ENCODE results near the gene ARID1B.

The ARID1B gene

DNA sequence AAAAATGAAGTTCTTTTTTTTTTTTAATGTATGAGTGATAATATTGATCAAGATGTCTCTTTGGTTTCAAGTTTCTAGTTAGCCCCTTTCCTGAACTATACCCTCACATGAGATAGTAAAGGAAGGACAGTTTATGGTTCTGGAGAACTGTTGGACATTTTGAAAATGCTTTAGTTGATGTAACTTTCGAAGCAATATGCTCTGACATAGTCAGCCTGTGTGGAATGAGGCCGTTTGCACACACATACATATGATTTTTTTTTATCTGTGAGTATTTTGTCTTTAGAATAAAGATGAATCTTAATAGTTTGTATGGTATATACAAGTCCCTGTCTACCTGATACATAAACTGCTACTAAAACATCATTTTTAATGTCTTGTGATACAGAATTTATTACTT, 177.0 kb downstream of the ARID1B start:
- FAIRE-seq (no peak), DNase-seq (ENCODE audit: insufficient read length, low spot score) (no peak)

DNA sequence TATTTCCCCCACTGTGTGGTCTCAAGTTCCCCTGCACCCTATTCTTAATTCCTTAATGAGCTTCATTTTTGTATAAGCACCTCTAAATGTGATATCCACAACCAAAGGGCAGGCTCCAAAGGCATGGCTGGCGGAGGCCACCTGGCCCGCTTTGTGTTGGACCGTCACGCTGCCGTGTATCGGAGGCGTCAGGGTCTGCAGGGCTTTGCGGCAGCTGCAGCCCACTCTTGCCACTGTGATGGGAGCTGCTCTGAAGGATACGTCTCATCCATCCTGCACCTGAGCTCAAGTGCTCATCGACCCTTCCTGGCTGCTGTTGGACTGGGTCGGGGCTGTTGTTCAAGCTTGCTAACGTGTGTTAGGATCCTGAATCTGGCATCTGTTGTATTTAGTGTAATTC, 177.6 kb downstream of the ARID1B start:
- no peak for DNase-seq (ENCODE audit: insufficient read length, low spot score)
- FAIRE-seq = no peak

DNA sequence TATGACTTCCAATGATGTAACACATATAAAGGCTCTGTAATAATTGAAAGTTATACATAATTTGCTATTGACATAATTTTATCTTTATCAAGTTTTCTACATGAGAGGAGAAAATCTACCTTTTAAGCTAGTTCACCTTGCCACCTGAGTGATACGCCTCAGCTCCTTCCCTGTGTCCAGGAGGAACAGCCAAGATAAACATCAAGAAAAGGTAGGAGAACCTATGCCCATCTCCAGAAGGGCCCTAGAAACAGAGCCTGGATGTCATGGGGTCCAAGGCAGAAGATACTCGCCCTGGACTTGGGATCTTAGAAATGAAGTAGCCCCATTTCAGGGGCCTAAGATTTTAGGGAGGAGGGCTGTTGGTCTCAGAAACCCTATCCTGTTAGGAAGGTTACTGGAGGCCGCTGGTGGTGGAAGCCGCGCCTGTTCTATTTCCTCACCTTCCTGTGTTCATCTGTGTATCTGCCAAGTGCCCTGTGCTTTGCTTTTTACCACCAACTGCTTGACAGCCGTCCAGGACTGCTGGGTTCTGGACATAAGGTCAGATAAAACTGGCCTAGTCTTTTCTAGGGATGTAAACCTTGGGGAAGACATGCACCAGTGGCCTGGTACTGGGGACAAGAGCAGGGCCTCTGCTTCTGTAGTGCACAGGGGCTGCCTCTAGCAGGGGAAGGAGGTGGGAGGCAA, 178.5 kb downstream of the ARID1B start:
- DNase-seq (ENCODE audit: insufficient read length, low spot score) (no peak), FAIRE-seq (no peak)

DNA sequence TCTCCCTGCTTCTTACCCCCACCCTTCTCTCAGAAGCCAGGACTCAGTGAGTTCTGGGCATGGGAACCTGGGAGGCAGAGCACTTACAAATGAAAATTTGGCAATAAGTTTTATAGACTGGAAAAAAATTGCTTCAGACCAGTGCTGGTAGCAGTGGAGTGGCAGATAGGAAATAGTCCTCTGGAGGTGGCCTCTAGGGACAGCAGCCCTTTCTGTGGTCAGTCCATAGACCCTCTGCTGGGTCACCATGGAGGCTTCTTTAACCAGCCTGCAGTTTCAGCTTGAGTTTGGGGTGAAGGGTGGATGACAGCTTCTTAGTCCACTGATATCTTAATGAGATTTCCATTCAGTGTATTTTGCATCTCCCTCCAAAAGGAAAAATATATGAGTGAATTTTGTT, 179.1 kb downstream of the ARID1B start:
- DNase-seq (ENCODE audit: insufficient read length, low spot score) (no peak), FAIRE-seq (no peak)

DNA sequence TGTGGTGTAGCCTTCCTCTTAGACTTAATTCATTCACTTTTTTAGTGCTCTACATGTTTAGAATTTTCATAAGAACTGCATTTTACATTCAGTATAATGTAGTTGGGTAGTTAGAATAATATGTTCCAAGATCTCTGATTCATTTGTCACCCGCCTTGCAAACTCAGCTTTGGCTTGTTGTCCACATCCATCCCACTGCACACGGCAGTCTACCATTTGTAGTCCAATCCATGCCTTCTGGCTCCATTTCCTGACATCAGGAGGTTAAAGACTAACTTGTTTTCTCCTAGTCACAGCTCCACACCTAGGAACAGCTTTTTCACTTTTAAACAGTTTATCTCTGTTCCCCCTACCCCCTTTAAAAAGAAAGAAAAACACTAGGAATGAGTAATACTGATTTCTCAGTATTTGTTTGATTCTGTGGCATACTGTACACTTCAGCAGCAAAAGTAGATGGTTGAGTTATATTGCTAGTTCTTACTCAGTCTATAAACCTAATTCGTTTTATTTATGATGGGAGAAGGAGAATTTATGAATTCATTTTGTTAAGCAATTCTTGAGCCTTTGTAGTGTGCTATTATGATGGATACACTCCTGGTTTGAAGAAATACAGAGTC, 180.9 kb downstream of the ARID1B start:
- DNase-seq (ENCODE audit: insufficient read length, low spot score) (no peak), FAIRE-seq (no peak)

DNA sequence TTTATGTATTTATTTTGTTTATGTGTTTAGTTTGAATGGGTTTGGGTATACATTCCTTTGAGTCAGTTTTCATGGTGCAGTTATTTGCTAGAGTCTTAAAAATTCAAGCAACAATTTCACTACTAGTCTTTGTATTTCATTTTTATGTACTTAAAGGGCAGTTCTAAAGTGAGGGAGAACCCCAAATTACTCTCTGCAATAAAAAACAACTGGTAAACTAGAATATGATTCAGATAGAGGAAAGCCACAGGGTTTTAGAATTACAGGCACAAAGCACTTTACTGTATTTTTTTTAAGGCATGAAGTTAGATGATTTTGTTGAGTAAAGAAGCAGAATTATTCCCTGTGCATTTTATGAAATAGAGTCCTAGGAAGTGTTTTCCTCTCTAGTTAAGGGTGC, 183.3 kb downstream of the ARID1B start:
- FAIRE-seq (no peak), DNase-seq (ENCODE audit: insufficient read length, low spot score) (no peak)

DNA sequence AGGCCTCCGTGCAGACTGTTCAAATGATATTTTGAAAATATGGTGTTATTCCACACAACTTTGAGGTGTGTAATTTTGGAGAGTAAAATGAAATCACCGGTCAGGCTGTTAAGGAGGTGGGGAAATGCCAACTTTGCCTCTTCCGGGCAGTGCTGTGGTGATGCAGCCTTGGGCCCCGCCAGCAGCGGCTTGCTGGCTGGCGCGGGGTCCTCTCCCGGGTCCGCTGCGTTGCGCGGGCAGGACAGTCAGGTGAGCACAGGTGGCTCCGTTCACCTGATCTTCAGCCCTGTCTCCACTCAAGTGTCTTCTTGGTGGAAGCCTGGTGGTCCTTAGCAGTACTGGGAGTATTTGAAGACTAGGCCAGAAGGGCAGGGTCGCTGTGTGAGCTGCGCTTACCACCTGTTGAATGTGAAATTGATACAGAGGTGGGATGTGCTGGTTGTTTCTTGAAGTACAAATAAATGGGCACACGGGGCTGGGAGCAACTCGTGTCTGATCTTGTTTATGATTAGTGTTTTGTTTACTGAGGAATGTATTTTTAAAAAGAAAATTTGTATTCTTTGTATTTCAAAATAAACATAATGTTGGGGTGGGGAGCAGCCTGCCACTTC, 184.2 kb downstream of the ARID1B start:
- no peak for FAIRE-seq
- DNase-seq (ENCODE audit: insufficient read length, low spot score) = no peak

DNA sequence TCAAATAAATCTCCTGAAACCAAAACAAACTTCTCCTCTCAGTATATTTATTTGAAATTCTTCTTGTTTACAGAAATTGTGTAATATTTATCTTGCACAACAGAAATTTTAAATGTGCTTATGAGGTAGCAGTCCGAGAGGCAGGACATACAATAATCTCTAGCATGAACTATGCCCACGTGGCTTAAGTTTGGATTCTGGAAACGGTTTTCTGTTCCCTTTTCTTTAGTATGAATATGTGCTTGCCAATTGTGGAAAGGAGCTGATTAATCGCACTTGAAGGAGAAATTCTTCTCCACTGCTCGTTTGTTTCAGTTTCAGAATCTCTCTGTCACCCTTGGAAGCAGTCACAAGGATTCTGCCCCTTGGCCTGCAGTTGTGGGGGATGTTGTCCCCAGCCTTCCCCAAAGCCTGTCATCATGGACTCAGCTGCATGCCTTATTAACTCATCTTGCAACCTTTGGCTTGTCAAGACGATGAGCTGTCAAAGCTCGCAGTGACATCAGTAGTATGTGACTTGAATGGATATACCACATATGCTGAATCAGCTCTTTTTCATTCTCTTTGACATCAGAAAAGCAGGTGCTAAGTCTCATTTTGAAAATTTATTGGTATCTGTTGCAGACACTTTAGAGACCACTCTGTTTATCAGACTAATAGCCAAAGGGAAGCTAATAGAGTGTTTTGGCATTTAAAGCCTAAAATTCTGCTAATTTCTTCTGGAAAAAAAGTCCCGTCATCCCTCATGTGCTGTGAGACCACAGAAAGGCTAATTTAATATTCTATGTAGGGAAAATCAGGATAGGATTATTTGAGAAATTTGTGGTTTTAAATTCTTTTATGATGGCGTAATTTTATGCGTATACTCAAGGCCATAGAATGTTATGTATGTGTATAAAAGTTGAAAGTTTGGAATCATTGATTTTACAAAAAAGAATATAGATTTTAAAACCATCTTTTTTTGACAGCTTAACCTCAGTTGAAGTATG, 186.8 kb downstream of the ARID1B start:
- DNase-seq (ENCODE audit: insufficient read length, low spot score) (no peak), FAIRE-seq (peak; percentile 79)

DNA sequence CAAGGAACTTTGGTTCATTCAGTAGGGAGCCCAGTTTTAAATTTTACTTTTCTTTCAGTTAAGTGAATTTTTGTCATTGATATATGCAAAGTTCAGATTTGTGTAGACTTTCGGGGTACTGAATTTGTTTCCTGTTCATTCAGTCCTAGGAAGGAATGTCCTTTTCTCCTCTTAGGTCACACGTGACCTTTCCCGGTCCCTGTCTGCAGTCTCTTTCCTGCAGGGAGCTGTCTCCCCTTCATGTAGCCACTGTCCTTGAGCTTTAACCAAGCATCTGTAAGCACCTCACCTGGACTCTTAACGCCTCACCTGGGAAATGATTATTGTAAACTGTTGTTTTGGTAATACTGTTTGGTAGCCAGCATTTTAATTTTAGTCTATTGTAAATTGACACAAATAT, 190.7 kb downstream of the ARID1B start:
- DNase-seq (ENCODE audit: insufficient read length, low spot score) (no peak), FAIRE-seq (no peak)

DNA sequence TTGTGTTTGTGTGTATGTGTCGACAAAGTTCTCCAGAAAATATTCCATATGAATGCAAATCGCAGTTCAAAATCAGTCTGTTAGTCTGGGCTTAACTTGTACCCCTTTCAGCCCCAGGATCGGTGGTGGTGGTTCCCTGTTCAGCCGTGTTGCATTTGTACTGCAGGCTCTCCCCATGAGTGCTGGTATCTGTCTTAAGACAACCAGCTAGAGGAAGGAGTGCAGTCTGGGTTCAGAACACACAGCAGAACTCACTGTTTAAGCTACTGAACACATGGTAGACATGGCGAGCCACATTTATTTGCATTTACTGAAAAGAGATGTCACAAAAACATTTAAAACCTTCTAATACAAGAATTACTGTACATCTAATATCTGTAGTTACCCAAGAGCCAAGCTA, 192.1 kb downstream of the ARID1B start:
- FAIRE-seq (no peak), DNase-seq (ENCODE audit: insufficient read length, low spot score) (no peak)

DNA sequence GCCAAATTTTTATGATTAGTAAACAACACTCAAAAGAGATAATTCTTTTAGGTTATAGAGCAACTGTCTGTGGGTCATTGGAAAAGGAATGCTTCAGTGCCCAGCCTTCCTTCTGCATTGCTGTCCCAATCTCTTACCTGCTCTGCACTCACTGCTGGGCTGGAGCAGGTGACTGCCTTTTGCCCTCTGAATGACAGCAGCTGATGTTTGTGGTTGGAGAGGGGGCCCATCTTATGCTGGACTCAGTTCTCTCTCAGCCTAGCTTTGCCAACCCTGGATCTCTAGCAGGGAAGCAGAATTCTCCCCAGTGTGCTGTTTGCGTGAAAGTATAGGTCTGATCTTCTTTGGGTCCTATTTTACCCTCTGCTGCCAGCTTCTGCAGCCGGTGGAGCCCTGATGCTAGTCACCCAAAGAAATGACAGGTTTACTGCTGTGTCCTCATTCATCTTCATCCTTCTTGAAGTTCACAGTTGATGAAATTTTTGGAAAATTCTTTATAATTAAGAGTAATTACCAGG, 193.5 kb downstream of the ARID1B start:
- DNase-seq (ENCODE audit: insufficient read length, low spot score) = no peak
- no peak for FAIRE-seq

DNA sequence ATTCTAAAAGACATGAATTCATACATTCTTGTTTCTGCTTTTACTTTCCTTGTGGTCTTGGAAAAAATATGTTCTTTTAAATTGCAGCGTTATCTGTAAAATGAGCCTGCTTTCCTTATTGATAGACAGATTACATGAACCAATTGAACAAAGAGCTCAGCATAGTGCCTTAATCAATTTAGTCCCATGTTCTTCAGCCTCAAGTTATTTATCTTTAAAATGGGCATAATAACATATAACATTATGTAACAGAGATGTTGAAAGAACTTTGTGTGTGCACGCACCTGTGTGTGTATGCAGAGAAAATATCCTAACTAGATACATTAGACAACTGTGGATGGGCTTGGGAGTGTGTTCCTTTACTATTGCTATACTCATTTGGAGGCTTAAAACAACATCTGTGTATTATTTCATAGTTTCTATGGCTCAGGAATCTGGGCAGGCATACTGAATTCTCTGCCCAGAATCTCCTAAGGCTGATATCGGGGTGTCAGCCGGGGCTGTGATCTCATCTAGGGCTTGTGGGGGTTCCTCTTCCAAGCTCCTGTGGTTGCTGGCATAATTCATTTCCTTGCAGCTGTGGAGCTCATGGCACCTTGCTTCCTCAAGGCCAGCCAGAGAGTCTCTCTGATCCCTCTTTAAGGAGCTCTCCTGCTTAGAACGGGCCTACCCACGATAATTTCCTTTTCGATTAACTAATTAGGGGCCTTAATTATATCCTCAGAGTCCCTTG, 194.1 kb downstream of the ARID1B start:
- FAIRE-seq = no peak
- DNase-seq (ENCODE audit: insufficient read length, low spot score) = no peak

DNA sequence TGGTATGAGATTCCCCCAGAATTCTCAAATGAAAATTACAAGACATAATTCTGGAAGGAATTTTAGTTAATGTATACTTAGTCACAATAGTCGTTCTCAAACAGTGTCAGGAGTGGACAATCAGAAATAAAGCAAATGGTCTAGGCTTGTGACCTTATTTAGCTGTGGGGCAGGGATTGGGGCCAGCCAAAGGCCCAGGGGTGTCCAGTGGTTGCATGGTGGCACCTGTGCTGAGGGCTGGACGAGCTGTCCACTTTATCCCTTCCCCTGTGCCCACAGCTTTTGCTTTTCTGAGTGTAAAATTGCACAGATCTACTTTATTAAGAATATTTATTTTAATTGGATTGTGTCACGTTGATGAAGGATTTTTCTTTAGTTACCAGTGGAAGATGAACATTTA, 195.0 kb downstream of the ARID1B start:
- FAIRE-seq (no peak), DNase-seq (ENCODE audit: insufficient read length, low spot score) (no peak)

DNA sequence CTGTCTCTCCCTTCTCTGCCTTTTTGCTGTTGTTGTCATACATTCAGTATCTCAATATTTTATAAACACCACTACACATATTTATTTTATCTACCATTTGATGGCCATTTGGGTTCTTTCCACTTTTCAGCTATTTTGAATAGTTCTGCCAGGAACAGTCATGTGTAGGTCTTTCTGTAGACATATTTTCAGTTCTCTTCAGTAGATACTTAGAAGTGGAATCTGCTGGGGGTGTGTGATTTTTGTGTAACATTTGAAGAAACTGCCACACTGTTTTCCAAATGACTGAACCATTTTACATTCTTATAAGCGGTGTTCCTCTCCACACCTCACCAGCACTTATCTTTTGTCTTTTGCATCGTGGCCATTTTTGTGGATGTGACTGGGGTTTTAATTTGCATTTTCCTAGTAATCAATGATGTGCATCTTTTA, 197.7 kb downstream of the ARID1B start:
- FAIRE-seq = peak; percentile 11

DNA sequence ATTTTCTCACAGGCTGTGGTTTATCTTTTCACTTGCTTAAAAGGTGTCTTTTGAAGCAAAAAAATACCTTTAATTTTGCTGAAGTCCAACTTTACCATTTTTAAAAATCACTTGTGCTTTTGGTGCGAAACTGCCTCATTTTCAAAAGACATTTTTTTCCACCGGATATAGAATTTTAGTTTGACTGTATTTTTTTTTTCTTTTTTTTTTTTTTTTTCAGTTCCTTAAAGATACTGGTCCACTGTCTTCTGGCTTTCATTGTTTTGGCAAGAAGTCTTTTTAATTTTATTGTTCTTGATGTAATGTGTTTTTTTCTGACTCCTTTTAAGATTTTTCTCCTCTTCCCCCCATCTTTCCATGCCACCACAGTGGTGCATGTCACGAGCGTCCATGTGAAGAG, 198.2 kb downstream of the ARID1B start:
- FAIRE-seq = no peak
- no peak for DNase-seq (ENCODE audit: insufficient read length, low spot score)

More for the DNA sequence above, 197.7 kb downstream of the ARID1B start:
- no peak for DNase-seq (ENCODE audit: insufficient read length, low spot score)

DNA sequence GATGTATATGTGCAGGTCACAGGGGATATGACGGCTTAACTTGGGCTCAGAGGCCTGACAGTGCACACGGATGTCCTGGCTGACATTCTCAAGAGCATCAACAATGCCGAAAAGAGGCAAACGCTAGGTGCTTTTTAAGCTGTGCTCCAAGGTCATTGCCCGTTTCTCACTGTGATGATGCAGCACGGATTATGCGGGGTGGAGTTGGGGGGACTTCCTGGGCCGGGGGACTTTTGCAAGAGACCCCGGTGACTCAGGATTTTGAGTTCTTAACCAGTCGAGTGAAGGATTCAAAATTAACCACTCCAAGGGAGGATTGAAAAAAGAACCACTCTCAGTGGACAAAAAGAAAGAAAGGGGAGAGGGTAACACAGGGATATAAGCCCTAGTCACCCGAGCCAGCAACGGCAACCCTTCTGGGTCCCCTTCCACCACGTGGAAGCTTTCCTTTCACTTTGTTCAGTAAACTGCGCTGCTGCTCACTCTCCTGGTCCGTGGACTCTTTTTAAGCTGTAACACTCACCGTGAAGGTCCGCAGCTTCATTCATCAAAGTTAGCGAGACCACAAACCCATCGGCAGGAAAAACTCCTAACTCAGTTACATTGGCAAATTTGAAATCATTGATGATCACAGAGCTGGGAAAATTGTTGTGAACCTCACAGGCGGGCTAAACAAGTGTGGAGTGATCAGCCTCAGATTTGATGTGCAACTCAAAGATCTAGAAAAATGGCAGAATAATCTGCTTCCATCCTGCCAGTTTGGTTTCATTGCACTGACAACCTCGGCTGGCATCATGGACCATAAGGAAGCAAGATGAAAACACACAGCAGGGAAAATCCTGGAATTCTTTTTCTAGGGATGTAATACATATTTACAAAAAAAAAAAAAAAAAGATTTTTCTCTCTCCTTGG, 199.3 kb downstream of the ARID1B start:
- FAIRE-seq (no peak), DNase-seq (ENCODE audit: insufficient read length, low spot score) (no peak)

DNA sequence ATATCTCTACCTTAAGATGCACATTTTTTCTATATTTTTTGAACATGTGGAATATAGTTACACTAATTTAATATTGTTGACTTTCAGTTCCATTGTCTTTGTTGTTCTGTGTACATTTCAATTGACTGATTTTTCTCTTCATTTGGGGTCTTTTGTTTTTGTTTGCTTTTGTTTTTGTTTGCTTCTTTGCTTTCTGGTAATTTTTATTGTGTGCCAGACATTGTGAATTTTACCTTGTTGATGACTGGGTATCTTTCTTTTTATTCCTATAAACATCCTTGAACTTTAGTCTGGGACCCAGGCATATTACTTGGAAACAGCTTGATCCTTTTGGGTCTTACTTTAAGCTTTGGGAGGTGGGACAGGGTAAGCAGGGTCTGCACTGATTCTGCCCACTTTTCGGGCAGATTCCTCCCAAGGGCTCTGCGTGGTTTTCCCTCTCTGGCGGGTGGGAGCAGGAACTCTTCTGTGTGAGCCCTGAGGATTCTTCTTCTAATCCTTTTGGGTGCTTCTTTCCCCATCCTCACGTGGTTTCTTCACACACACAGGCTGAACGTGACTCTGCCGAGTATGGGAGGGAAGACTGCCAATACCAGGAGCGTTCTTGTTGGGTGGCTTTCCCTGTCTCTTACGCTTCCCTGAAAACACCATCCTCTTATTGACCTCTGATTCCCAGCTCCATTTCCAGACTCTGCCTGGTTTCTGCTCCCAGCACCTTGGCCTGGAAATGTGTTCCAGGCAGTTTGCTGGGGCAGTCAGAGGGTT, 200.5 kb downstream of the ARID1B start:
- DNase-seq (ENCODE audit: insufficient read length, low spot score) = no peak
- FAIRE-seq = peak; percentile 48

DNA sequence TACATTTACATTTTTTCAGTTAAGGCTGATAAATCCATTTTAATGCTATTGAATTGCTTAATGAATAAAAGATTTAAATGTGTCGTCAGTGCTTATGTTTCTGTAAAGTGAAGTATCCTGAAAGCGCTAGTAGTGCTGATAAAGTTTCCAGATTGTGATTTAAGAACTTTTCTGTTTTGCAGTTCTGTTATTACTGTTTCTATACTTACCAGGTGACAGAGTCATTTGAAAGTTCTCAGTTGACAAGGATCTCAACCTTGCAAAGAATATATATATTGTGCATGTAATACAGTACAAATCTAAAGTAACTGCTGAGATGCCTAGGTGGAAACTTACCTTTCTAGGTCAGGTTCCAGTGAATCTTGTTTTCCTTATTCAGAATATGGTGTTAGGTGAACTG, 201.8 kb downstream of the ARID1B start:
- DNase-seq (ENCODE audit: insufficient read length, low spot score) (no peak), FAIRE-seq (no peak)

All from GM19239 (cell line).